ENCODE measurements around the gene SIX5. TPM values are rescaled to one million over a fixed set of nuclear protein-coding genes. Genes with fewer than 3 reads are reported as not detected.

The SIX5 gene
- total and polyA plus RNA-seq, 9 of the 15 experiments (the other 6 are each of a cell fraction or from before 2014, with no cell fraction given) = 1.4 to 17.2 (median 7.4) TPM; not detected in 2

GRCh38 chr19:45768984-45769782 lies at the start of gene SIX5 (continued):
- TF ChIP-seq SFPQ (IDR thresholded peaks at IDR 0.05; ENCODE audit: low read depth, low read length) (no peak), HBP1 (CRISPR knock-in tag; IDR thresholded peaks at IDR 0.05) (no peak), SMAD2 (IDR thresholded peaks at IDR 0.05; ENCODE audit: low read depth, low read length) (no peak), MYC (IDR thresholded peaks at IDR 0.05; ENCODE audit: low read depth, low read length) (peak; percentile 71), MYC (CRISPR knock-in tag; IDR thresholded peaks at IDR 0.05; ENCODE audit: borderline replicate concordance, low read depth) (no peak), BACH1 (tag; IDR thresholded peaks at IDR 0.05) (no peak), ZNF589 (CRISPR knock-in tag; IDR thresholded peaks at IDR 0.05; ENCODE audit: low read depth) (no peak), ZNF217 (CRISPR knock-in tag; IDR thresholded peaks at IDR 0.05) (no peak), SMARCE1 (IDR thresholded peaks at IDR 0.05) (peak; percentile 42; the same call in 1 of the 2 replicates), TRIM24 (IDR thresholded peaks at IDR 0.05) (no peak), PHB2 (IDR thresholded peaks at IDR 0.05; ENCODE audit: low read depth) (no peak), SLC30A9 (CRISPR knock-in tag; IDR thresholded peaks at IDR 0.05) (no peak), ZNF398 (CRISPR knock-in tag; IDR thresholded peaks at IDR 0.05) (no peak), RAD51 (IDR thresholded peaks at IDR 0.05; ENCODE audit: borderline replicate concordance, low read depth) (no peak), DMBX1 (CRISPR knock-in tag; IDR thresholded peaks at IDR 0.05; ENCODE audit: borderline replicate concordance) (no peak), HDAC8 (tag; IDR thresholded peaks at IDR 0.05) (no peak), WHSC1 (IDR thresholded peaks at IDR 0.05; ENCODE audit: low read length) (no peak), SP2 (IDR thresholded peaks at IDR 0.05; ENCODE audit: extremely low read depth, low read depth, low read length, poor library complexity, severe bottlenecking) (no peak), MAFG (tag; conservative IDR thresholded peaks at IDR 0.05) (no peak), ZNF143 (CRISPR knock-in tag; IDR thresholded peaks at IDR 0.05) (no peak), ASH1L (IDR thresholded peaks at IDR 0.05; ENCODE audit: borderline replicate concordance, low read depth, partially characterized antibody) (no peak), KAT7 (CRISPR knock-in tag; IDR thresholded peaks at IDR 0.05; ENCODE audit: borderline replicate concordance) (no peak), HDAC1 (IDR thresholded peaks at IDR 0.05) (peak in 1 of 2 experiments; percentile 80; a peak in 2 of 4 replicates), TFAM (CRISPR knock-in tag; conservative IDR thresholded peaks at IDR 0.05) (no peak), ZNF79 (CRISPR knock-in tag; IDR thresholded peaks at IDR 0.05; ENCODE audit: low read depth) (no peak)
